Mammary epithelial cell (primary cell): Measurements from ENCODE around the gene ZDHHC24.

ENCODE experiments used
- EZH2 ChIP-seq: IDR thresholded peaks from 2 replicates; pipeline ENCODE4 v1.6.1; 2012; ENCODE audit warnings: low read length, inconsistent platforms, borderline replicate concordance
- TF ChIP-seq, protein P1 (sequence below), 2 donors: IDR thresholded peaks in 1 of 2; conservative IDR thresholded peaks in 1 of 2; 2 replicates each; pipeline ENCODE4 v1.5.1; 2011 to 2012; ENCODE audit warnings: inconsistent platforms in 2 of 2, low read length in 2 of 2, mild to moderate bottlenecking in 2 of 2, control low read depth in 1 of 2, low read depth in 1 of 2; ENCODE audit not compliant: insufficient read depth in 1 of 2; ENCODE audit errors: extremely low read depth in 1 of 2

DNA sequence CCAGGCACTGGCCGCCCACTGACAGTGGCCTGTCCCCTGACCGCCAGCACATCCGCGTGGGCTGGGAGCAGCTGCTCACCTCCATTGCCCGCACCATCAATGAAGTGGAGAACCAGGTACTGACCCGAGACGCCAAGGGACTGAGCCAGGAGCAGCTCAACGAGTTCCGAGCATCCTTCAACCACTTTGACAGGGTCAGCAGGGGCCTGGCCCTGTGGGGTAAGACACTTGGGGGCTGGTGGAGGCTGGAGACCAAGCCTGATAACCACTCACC lies 16.1 kb upstream of the ZDHHC24 start:
- TF ChIP-seq, protein P1, sequence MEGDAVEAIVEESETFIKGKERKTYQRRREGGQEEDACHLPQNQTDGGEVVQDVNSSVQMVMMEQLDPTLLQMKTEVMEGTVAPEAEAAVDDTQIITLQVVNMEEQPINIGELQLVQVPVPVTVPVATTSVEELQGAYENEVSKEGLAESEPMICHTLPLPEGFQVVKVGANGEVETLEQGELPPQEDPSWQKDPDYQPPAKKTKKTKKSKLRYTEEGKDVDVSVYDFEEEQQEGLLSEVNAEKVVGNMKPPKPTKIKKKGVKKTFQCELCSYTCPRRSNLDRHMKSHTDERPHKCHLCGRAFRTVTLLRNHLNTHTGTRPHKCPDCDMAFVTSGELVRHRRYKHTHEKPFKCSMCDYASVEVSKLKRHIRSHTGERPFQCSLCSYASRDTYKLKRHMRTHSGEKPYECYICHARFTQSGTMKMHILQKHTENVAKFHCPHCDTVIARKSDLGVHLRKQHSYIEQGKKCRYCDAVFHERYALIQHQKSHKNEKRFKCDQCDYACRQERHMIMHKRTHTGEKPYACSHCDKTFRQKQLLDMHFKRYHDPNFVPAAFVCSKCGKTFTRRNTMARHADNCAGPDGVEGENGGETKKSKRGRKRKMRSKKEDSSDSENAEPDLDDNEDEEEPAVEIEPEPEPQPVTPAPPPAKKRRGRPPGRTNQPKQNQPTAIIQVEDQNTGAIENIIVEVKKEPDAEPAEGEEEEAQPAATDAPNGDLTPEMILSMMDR (conservative IDR thresholded peaks at IDR 0.05 in 1 of 2, IDR thresholded peaks at IDR 0.05 in 1 of 2; ENCODE audit: extremely low read depth in 1 of 2, insufficient read depth in 1 of 2, low read depth in 1 of 2, low read length in 2 of 2): no peak
- TF ChIP-seq EZH2: no peak
